PC-9 (cell line): ENCODE results near the gene DOCK4. TPM values are rescaled to one million over a fixed set of nuclear protein-coding genes. Genes with fewer than 3 reads are reported as not detected.

Experiments
- BruUV-seq: library from RNA; stranded (reverse); fragments of 400-500 nt; replicated peaks from 2 replicates; lab custom pipeline; 2021; lab: Mats Ljungman, UMichigan
- CTCF ChIA-PET: fragments of 300-600 bp; sonication (Branson Sonifier 250); formaldehyde crosslinking; loops from one replicate; lab custom pipeline; 2022; ENCODE audit warnings: antibody characterized with exemption; lab: Charles Lee
- POLR2A ChIA-PET: fragments of 300-600 bp; sonication (Branson Sonifier 250); formaldehyde crosslinking; loops from one replicate; lab custom pipeline; 2022; ENCODE audit warnings: antibody characterized with exemption; ENCODE audit not compliant: unreplicated experiment; lab: Charles Lee
- DNase-seq, 2 experiments: peaks; one replicate each; pipeline versions ENCODE4 v3.0.0 to v3.0.0-alpha.2; 2015 to 2022; ENCODE audit warnings: mixed read lengths in 1 of 2
- H2AFZ ChIP-seq: fragments of 200-600 bp; sonication (generic); 2 replicates; pipeline ENCODE4 v1.8.1; 2017; ENCODE audit warnings: antibody characterized with exemption
- H3F3A ChIP-seq: fragments of 200-600 bp; sonication (generic); 2 replicates; pipeline ENCODE4 v1.8.1; 2017; ENCODE audit warnings: antibody characterized with exemption, mild to moderate bottlenecking, low read depth; ENCODE audit not compliant: insufficient read depth
- H3K27ac ChIP-seq: fragments of 200-600 bp; sonication (generic); 2 replicates; pipeline ENCODE4 v1.6.1; 2016; ENCODE audit warnings: mixed run types
- H3K27me3 ChIP-seq: fragments of 200-600 bp; sonication (generic); 2 replicates; pipeline ENCODE4 v1.6.1; 2016; ENCODE audit warnings: low read depth, mixed run types; ENCODE audit not compliant: insufficient read depth
- H3K36me3 ChIP-seq: fragments of 200-600 bp; sonication (generic); 2 replicates; pipeline ENCODE4 v1.6.1; 2016; ENCODE audit warnings: low read depth, mixed run types
- H3K4me1 ChIP-seq: fragments of 200-600 bp; sonication (generic); replicated peaks from 2 replicates; pipeline ENCODE4 v1.6.1; 2016; ENCODE audit warnings: mixed run types; ENCODE audit not compliant: insufficient read depth
- H3K4me2 ChIP-seq: fragments of 200-600 bp; sonication (generic); 2 replicates; pipeline ENCODE4 v1.6.1; 2017; ENCODE audit warnings: mixed run types
- H3K4me3 ChIP-seq: fragments of 200-600 bp; sonication (generic); 2 replicates; pipeline ENCODE4 v1.6.1; 2016; ENCODE audit warnings: mixed run types
- H3K79me2 ChIP-seq: fragments of 200-600 bp; sonication (generic); 2 replicates; pipeline ENCODE4 v1.6.1; 2017; ENCODE audit warnings: low read depth, mixed run types
- H3K9me2 ChIP-seq: fragments of 200-600 bp; sonication (generic); 2 replicates; pipeline ENCODE4 v1.8.1; 2017; ENCODE audit warnings: mild to moderate bottlenecking; ENCODE audit not compliant: insufficient read depth
- H3K9me3 ChIP-seq: fragments of 200-600 bp; sonication (generic); 2 replicates; pipeline ENCODE4 v1.8.1; 2016; ENCODE audit warnings: low read depth; ENCODE audit not compliant: insufficient read depth
- H4K20me1 ChIP-seq: fragments of 200-600 bp; sonication (generic); 2 replicates; pipeline ENCODE4 v1.8.1; 2017; ENCODE audit not compliant: insufficient read depth
- CTCF ChIP-seq: fragments of 200-600 bp; sonication (generic); conservative IDR thresholded peaks from 2 replicates; pipeline ENCODE4 v1.6.1; 2017; ENCODE audit warnings: mixed run types, antibody characterized with exemption, mild to moderate bottlenecking, moderate library complexity
- EZH2 ChIP-seq: fragments of 200-600 bp; sonication (generic); IDR thresholded peaks from 2 replicates; pipeline ENCODE4 v1.8.0; 2017; ENCODE audit warnings: antibody characterized with exemption, low read depth
- intact Hi-C: fragments of 100-400 bp; cut with micrococcal nuclease; formaldehyde crosslinking; loops from one replicate; pipeline ENCODE4 v1.10.0; 2022; ENCODE audit not compliant: unreplicated experiment
- total RNA-seq: library from RNA; stranded (reverse); gene quantifications from 2 replicates; pipeline ENCODE4 v1.2.3, GENCODE V29; 2021

Gene DOCK4
- total RNA-seq, 1 experiment from 2014 or later = 0.98 TPM

GRCh38 chr7:112144284-112145059 lies 61.7 kb downstream of the DOCK4 start:
- no peak for TF ChIP-seq EZH2
- TF ChIP-seq CTCF = no peak
- no TSS peak for BruUV-seq
- ChIA-PET POLR2A (interaction anchor here (0.6 kb wide), 1 partner anchor 32 kb away, joined by 6 read pairs; no protein-coding TSS in a partner anchor), CTCF (no interaction called here)
- Histone ChIP-seq H3K27ac (no peak overlapping the region), H3K4me1 (no peaks in the 10 kb centered on the region), H3K27me3 (no peaks in the 10 kb centered on the region), H4K20me1 (no peaks in the 10 kb centered on the region), H3K79me2 (no peaks in the 10 kb centered on the region), H3F3A (no peaks in the 10 kb centered on the region), H3K4me3 (no peak overlapping the region), H3K36me3 (no peaks in the 10 kb centered on the region), H3K4me2 (no peak overlapping the region), H3K9me2 (no peaks in the 10 kb centered on the region), H3K9me3 (no peaks in the 10 kb centered on the region), H2AFZ (no peak overlapping the region)
- DNase-seq = no peak
- intact Hi-C loops = no loop called here

GRCh38 chr7:112143582-112143981 lies 62.6 kb downstream of the DOCK4 start:
- Histone ChIP-seq H3K4me3 (no peak overlapping the region), H3K36me3 (no peaks in the 10 kb centered on the region), H3K9me2 (no peaks in the 10 kb centered on the region), H3K79me2 (no peaks in the 10 kb centered on the region), H3F3A (no peaks in the 10 kb centered on the region), H3K4me2 (no peak overlapping the region), H3K27ac (no peak overlapping the region), H3K4me1 (no peaks in the 10 kb centered on the region), H3K27me3 (no peaks in the 10 kb centered on the region), H3K9me3 (no peaks in the 10 kb centered on the region), H2AFZ (no peak overlapping the region), H4K20me1 (no peaks in the 10 kb centered on the region)
- intact Hi-C loops = no loop called here
- BruUV-seq = no TSS peak
- ChIA-PET CTCF (no interaction called here), POLR2A (no interaction called here)
- TF ChIP-seq CTCF (no peak), EZH2 (no peak)
- DNase-seq = no peak

- no peaks in the 10 kb centered on the region for H3K4me1 ChIP-seq
- no peaks in the 10 kb centered on the region for H3K36me3 ChIP-seq
- no peak overlapping the region for H3K4me3 ChIP-seq
- H4K20me1 ChIP-seq = no peaks in the 10 kb centered on the region
- intact Hi-C loops = no loop called here
- no peak overlapping the region for H3K4me2 ChIP-seq
- no peak for DNase-seq
- POLR2A ChIA-PET = no interaction called here
- no TSS peak for BruUV-seq
- H3K79me2 ChIP-seq = no peaks in the 10 kb centered on the region
- no peaks in the 10 kb centered on the region for H3K9me3 ChIP-seq
- no peaks in the 10 kb centered on the region for H3K27me3 ChIP-seq
- H3K27ac ChIP-seq = no peak overlapping the region
- no peak overlapping the region for H2AFZ ChIP-seq
- TF ChIP-seq CTCF = no peak
- TF ChIP-seq EZH2 = no peak
- H3F3A ChIP-seq = no peaks in the 10 kb centered on the region
- CTCF ChIA-PET = no interaction called here
- no peaks in the 10 kb centered on the region for H3K9me2 ChIP-seq
Observed at GRCh38 chr7:112143136-112143535, 63.1 kb downstream of the DOCK4 start.
